Hematopoietic multipotent progenitor cell treated with erythropoietin and hydrocortisone succinate and interleukin-3 and kit ligand, for 6 days (in vitro differentiated cells): ENCODE measurements around the gene LMX1A.

ENCODE experiments used
- DNase-seq: peaks from one replicate; pipeline ENCODE4 v3.0.0-alpha.2; 2015

The LMX1A gene

GRCh38 chr1:165207853-165208515 lies 148.5 kb downstream of the LMX1A start:
- DNase-seq = no peak

GRCh38 chr1:165205145-165205544 lies 151.4 kb downstream of the LMX1A start:
- DNase-seq = no peak

GRCh38 chr1:165204548-165204947 lies 152.0 kb downstream of the LMX1A start:
- DNase-seq = no peak

GRCh38 chr1:165191087-165191486 lies 165.4 kb downstream of the LMX1A start:
- DNase-seq = no peak

GRCh38 chr1:165189913-165190312 lies 166.6 kb downstream of the LMX1A start:
- no peak for DNase-seq

DNA sequence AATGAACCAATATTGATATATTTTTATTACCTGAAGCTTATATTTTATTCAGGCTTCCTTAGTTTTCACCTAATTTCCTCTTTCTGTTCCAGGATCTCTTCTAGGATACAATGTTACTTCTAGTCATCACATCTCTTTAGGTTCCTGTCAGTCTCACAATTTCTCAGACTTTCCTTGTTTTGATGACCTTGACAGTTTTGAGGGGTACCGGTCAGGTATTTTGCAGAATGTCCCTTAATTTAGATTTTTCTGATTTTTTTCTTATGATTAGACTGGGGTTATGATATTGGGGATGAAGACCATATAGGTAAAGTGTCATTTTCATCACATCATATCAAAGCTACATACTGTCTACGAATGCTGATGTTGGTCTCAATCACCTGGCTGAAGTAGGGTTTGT lies 167.5 kb downstream of the LMX1A start:
- no peak for DNase-seq

DNA sequence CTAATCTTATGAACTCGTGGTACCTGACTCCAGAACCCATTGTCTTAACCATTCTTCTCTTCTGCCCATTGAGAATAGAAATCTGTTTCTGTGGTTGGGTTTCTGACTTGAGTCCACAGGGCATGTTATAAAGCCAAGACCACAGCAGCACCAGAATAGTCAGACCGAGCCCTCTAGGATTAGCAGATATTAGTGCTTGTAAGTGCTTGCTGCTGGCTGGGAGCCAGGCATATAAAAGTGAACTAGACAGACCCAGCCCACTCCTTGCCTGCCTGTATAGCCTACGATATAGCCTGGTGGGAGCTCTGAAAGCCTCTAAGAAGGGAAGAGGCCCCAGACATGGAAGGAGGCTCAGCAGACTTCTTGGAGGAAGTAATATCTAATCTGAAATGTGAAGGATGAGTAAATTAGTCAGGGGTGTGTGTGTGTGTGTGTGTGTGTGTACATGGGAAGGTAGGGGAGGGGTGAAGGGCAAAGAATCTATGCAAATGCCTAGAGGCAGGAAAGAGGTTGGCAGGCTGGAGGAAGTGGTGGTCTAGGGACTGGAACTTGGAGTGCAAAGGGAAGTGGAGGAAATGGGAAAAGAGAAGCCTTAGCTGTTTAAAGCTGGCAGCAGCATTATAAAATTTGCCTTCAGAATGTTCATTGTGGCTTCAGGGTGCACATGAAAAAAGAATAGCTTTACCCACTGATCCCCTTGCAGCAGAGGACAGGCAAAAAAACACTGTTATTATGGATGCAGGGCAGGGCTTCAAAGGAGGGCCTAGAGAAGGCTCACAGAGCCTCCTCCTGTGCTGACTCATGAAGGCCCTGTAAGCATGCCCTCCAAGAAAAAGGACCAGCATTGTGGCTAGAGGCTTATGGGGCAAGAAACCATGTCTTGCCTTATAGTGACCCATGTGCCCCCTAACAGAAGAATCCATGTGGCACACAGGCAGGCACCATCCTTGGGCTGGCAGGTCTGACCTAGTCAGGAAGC lies 169.2 kb downstream of the LMX1A start:
- no peak for DNase-seq

GRCh38 chr1:165185161-165185889 lies 171.2 kb downstream of the LMX1A start:
- no peak for DNase-seq

DNA sequence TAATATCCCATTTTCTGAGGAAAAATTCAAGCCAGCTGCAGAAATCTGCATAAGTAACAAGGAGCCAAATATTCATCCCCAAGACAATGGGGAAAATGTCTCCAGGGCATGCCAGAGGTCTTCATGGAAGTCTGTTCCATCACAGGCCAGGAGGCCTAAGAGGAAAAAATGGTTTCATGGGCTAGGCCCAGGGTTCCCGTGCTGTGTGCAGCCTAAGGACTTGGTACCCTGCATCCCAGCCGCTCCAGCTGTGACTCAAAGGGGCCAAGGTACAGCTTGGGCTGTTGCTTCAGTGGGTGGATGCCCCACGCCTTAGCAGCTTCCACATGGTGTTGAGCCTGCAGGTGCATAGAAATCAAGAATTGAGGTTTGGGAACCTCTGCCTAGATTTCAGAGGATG lies 173.5 kb downstream of the LMX1A start:
- no peak for DNase-seq

- DNase-seq = no peak
Observed at GRCh38 chr1:165179306-165179705, 177.2 kb downstream of the LMX1A start.

GRCh38 chr1:165174491-165174890 lies 182.0 kb downstream of the LMX1A start:
- no peak for DNase-seq

DNA sequence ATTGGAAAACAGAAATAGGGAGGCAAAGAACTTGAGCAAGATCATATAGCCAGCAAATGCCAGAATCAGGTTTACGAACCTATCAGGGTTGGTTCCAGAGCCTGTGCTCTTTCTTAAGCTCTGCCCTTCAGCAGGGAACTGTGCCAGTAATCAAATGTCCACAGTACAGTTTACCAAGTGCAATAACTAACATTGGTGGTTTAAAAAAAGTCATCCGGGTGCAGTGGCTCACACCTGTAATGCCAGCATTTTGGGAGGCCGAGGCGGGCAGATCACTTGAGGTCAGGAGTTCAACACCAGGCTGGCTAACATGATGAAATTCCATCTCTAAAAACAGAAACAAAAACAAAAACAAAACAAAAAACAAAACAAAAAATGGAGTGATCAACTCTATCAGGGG lies 182.7 kb downstream of the LMX1A start:
- DNase-seq = no peak

DNA sequence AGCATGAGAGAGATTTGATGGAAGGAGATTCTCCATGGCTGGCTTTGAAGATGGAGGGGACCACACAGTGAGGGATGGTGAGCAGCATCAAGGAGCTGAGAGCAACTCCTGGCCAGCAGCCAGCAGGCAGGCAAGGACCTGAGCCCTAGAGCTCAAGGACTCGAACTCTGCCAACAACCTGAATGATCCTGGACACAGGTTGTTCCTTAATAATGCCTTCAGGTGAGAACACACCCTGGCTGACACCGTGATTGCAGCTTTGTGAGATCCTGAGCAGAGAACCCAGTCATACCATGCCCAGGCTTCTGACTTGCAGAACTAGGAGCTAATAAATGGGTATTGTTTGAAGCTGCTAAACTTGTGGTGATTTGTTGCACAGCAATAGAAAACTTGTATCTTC lies 183.1 kb downstream of the LMX1A start:
- no peak for DNase-seq

GRCh38 chr1:165172666-165173065 lies 183.8 kb downstream of the LMX1A start:
- DNase-seq = no peak

DNA sequence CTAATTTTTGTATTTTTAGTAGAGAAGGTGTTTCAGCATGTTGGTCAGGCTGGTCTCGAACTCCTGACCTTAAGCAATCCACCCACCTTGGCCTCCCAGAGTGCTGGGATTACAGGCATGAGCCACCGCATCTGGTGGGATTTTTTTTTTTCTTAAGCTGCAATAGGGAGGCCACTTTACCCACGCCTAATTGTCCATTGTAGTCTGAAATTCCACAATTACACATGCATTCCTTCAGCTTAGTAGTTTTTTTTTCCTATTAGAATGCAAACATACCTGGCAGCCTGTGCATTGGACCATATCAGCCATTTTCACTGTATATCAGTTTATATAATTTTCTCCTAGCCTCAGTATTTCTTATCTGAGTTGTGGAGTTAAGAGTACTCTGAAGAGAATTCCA lies 186.8 kb downstream of the LMX1A start:
- no peak for DNase-seq

DNA sequence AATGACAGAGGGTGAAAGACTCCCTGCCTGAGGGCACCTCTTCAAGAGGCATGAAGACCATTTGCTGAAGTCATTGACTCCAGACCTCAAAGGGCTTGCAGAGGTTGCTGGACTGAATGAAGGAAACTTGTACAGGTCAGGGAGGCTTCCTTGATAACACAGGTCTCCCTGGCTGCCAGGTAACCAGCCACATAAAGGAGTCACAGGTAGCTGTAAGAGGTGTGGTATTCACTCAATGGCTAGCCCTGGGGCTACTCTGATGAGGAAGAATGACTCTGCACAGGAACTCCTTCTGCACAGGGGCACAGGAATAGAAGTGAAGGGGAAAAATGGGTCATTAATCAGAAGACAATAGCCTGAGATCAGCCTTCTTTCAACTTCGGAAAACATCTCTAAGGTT lies 187.5 kb downstream of the LMX1A start:
- DNase-seq = no peak

- DNase-seq = no peak
Observed at GRCh38 chr1:165168467-165168866, 188.0 kb downstream of the LMX1A start.

GRCh38 chr1:165162671-165163241 lies 193.8 kb downstream of the LMX1A start:
- DNase-seq = no peak

DNA sequence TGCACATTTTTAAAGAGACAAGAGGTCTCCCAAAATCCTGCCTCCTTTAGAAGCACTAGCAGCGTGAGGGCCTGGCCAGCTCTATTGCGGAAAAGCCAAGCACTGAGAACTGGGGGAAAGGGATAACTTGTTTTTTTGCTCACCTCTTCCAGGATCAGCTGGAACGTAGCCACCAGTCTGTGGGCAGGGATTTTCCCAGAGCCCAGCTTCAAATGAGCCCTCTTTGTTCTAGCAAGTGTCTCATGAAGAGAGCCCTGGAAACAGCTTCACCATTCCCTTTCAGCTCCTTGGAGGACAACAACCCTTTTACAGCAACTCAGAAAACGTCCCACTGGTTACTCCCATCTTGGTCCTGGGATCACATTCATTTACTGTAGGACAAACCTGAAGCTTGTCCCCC lies 195.4 kb downstream of the LMX1A start:
- DNase-seq = no peak

- DNase-seq = no peak
Observed at GRCh38 chr1:165153182-165153581, 203.3 kb downstream of the LMX1A start.

GRCh38 chr1:165152727-165153126 lies 203.8 kb downstream of the LMX1A start:
- DNase-seq = no peak

DNA sequence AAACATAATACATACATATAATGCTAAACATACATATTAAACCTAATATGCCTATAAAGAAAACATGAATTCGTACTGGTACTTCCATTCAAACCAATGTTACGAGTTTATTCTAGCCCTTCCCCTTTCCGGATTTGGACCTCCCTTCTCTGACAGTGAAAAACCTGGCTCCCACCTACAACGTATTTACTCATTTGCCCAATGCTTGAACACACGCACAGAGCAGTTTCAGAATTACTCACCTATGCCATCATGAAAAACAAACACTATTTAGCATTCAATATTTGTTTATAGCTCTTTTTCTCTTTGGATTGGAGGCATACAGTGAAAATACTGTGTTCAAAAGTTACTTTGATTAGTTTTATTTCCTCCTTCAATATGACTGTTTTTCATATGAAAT lies 204.4 kb downstream of the LMX1A start:
- DNase-seq = no peak
